H9 (cell line): ENCODE data around the gene DMAC2. TPM values are rescaled to one million over a fixed set of nuclear protein-coding genes. Genes with fewer than 3 reads are reported as not detected.

ENCODE experiments used
- DNase-seq: peaks from one replicate; pipeline ENCODE4 v3.0.0-alpha.2; 2017
- H2AFZ ChIP-seq: one replicate; pipeline ENCODE4 v1.6.1; 2013; ENCODE audit warnings: mild to moderate bottlenecking, low read length, control low read depth, moderate library complexity
- H2AK5ac ChIP-seq: 2 replicates; pipeline ENCODE4 v1.6.1; 2013; ENCODE audit warnings: low read length, control low read depth, mixed read lengths; ENCODE audit not compliant: insufficient read length
- H2BK120ac ChIP-seq: one replicate; pipeline ENCODE4 v1.6.1; 2013; ENCODE audit warnings: low read depth, mild to moderate bottlenecking, low read length, control low read depth, inconsistent platforms; ENCODE audit not compliant: poor library complexity, severe bottlenecking
- H2BK12ac ChIP-seq: 2 replicates; pipeline ENCODE4 v1.6.1; 2013; ENCODE audit warnings: low read length, control low read depth, mixed read lengths, low read depth; ENCODE audit not compliant: insufficient read length
- H2BK15ac ChIP-seq: 2 replicates; pipeline ENCODE4 v1.6.1; 2013; ENCODE audit warnings: low read depth, low read length, control low read depth
- H2BK20ac ChIP-seq: one replicate; pipeline ENCODE4 v1.6.1; 2013; ENCODE audit warnings: low read depth, mild to moderate bottlenecking, low read length, control low read depth, inconsistent platforms; ENCODE audit not compliant: poor library complexity, severe bottlenecking
- H2BK5ac ChIP-seq: 2 replicates; pipeline ENCODE4 v1.6.1; 2013; ENCODE audit warnings: low read length, control low read depth, mixed read lengths; ENCODE audit not compliant: insufficient read length
- H3K14ac ChIP-seq: 2 replicates; pipeline ENCODE4 v1.6.1; 2013; ENCODE audit warnings: low read length, control low read depth; ENCODE audit not compliant: insufficient read depth
- H3K18ac ChIP-seq: 2 replicates; pipeline ENCODE4 v1.6.1; 2013; ENCODE audit warnings: low read depth, mild to moderate bottlenecking, mixed read lengths, low read length, control low read depth; ENCODE audit not compliant: insufficient read length
- H3K23ac ChIP-seq: 2 replicates; pipeline ENCODE4 v1.6.1; 2013; ENCODE audit warnings: low read length, control low read depth, mixed read lengths, low read depth; ENCODE audit not compliant: insufficient read length
- H3K23me2 ChIP-seq: 2 replicates; pipeline ENCODE4 v1.6.1; 2013; ENCODE audit warnings: low read depth, mild to moderate bottlenecking, mixed read lengths, low read length, control low read depth; ENCODE audit not compliant: insufficient read length, poor library complexity, severe bottlenecking
- H3K27ac ChIP-seq: 2 replicates; pipeline ENCODE4 v1.5.1; 2013; ENCODE audit warnings: low read length, control low read depth, mixed read lengths, low read depth; ENCODE audit not compliant: insufficient read length
- H3K27me3 ChIP-seq: 2 replicates; pipeline ENCODE4 v1.6.1; 2013; ENCODE audit warnings: low read length, control low read depth, inconsistent platforms; ENCODE audit not compliant: insufficient read depth
- H3K4ac ChIP-seq: 2 replicates; pipeline ENCODE4 v1.6.1; 2013; ENCODE audit warnings: low read depth, mild to moderate bottlenecking, control low read depth, inconsistent platforms, low read length, moderate library complexity
- H3K4me1 ChIP-seq: 2 replicates; pipeline ENCODE4 v1.6.1; 2013; ENCODE audit warnings: low read length, control low read depth, inconsistent platforms; ENCODE audit not compliant: insufficient read depth
- H3K4me2 ChIP-seq: 2 replicates; pipeline ENCODE4 v1.6.1; 2013; ENCODE audit warnings: low read length, control low read depth, mixed read lengths; ENCODE audit not compliant: insufficient read length, insufficient read depth
- H3K56ac ChIP-seq: 2 replicates; pipeline ENCODE4 v1.6.1; 2013; ENCODE audit warnings: low read depth, mild to moderate bottlenecking, mixed read lengths, low read length, control low read depth; ENCODE audit not compliant: insufficient read length
- H3K79me1 ChIP-seq: 2 replicates; pipeline ENCODE4 v1.6.1; 2013; ENCODE audit warnings: low read depth, mild to moderate bottlenecking, moderate library complexity, low read length, control low read depth, inconsistent platforms; ENCODE audit not compliant: insufficient read depth, poor library complexity, severe bottlenecking
- H3K79me2 ChIP-seq: 2 replicates; pipeline ENCODE4 v1.6.1; 2013; ENCODE audit warnings: low read length, control low read depth, inconsistent platforms; ENCODE audit not compliant: insufficient read depth
- H3K9ac ChIP-seq: 2 replicates; pipeline ENCODE4 v1.6.1; 2013; ENCODE audit warnings: low read length, control low read depth, mixed read lengths; ENCODE audit not compliant: insufficient read length; ENCODE audit errors: extremely low read depth
- H3K9me3 ChIP-seq: one replicate; pipeline ENCODE4 v1.6.1; 2013; ENCODE audit warnings: low read depth, low read length, inconsistent platforms; ENCODE audit not compliant: control insufficient read depth
- H3T11ph ChIP-seq: one replicate; pipeline ENCODE4 v1.6.1; 2013; ENCODE audit warnings: mild to moderate bottlenecking, low read length, control low read depth, inconsistent platforms
- H4K20me1 ChIP-seq: one replicate; pipeline ENCODE4 v1.6.1; 2013; ENCODE audit not compliant: control insufficient read depth, insufficient read length, insufficient read depth
- H4K5ac ChIP-seq: 2 replicates; pipeline ENCODE4 v1.6.1; 2013; ENCODE audit warnings: low read depth, mild to moderate bottlenecking, mixed read lengths, low read length, control low read depth; ENCODE audit not compliant: insufficient read length
- H4K8ac ChIP-seq: replicated peaks from 2 replicates; pipeline ENCODE4 v1.6.1; 2013; ENCODE audit warnings: low read length, control low read depth, mixed read lengths, low read depth; ENCODE audit not compliant: insufficient read length
- H4K91ac ChIP-seq: 2 replicates; pipeline ENCODE4 v1.6.1; 2013; ENCODE audit warnings: low read depth, mild to moderate bottlenecking, moderate library complexity, mixed read lengths, low read length, control low read depth; ENCODE audit not compliant: insufficient read length
- H3K27ac Mint-ChIP-seq, 3 experiments: 2 replicates in 2 of 3; 3 replicates in 1 of 3; pipeline ENCODE4 v1.8.0; 2020 to 2021; ENCODE audit warnings: mixed read lengths in 3 of 3, mild to moderate bottlenecking in 1 of 3, moderate library complexity in 1 of 3
- H3K27me3 Mint-ChIP-seq: 2 replicates; pipeline ENCODE4 v1.8.0; 2021; ENCODE audit warnings: low read depth, mild to moderate bottlenecking, moderate library complexity, mixed read lengths
- H3K36me3 Mint-ChIP-seq, 3 experiments: 2 replicates in 2 of 3; 3 replicates in 1 of 3; pipeline ENCODE4 v1.8.0; 2020 to 2021; ENCODE audit warnings: low read depth in 3 of 3, mixed read lengths in 3 of 3; ENCODE audit not compliant: insufficient read depth in 1 of 3
- H3K4me1 Mint-ChIP-seq, 2 experiments: 2 replicates each; pipeline ENCODE4 v1.8.0; 2020; ENCODE audit warnings: mixed read lengths in 2 of 2
- H3K4me3 Mint-ChIP-seq, 2 experiments: 2 replicates in 1 of 2; 3 replicates in 1 of 2; pipeline ENCODE4 v1.8.0; 2020 to 2021; ENCODE audit warnings: mild to moderate bottlenecking in 2 of 2, mixed read lengths in 2 of 2, moderate library complexity in 1 of 2
- H3K9me3 Mint-ChIP-seq, 2 experiments: 2 replicates in 1 of 2; 3 replicates in 1 of 2; pipeline ENCODE4 v1.8.0; 2020; ENCODE audit warnings: mild to moderate bottlenecking in 2 of 2, mixed read lengths in 2 of 2, moderate library complexity in 1 of 2
- WGBS: extraction: QIAGEN DNeasy Blood & Tissue Kit; methylation state at CpG from one replicate; pipeline ENCODE4 v1.1.7; 2013; ENCODE audit warnings: missing lambda C conversion rate, low lambda C conversion rate, mixed read lengths; ENCODE audit not compliant: insufficient read length; ENCODE audit errors: extremely low coverage; 5-methylcytosine and 5-hydroxymethylcytosine counted together
- total RNA-seq: library from RNA; stranded (reverse); gene quantifications from 2 replicates; pipeline ENCODE4 v1.2.1, GENCODE V29; 2021
- TF ChIP-seq, protein P1 (sequence below): fragments of 200-600 bp; sonication (generic); conservative IDR thresholded peaks from 3 replicates; pipeline ENCODE4 v1.8.0; 2021; ENCODE audit warnings: antibody characterized with exemption, mild to moderate bottlenecking

DMAC2 gene
- total RNA-seq, 1 experiment from 2014 or later: 70.5 TPM

DNA sequence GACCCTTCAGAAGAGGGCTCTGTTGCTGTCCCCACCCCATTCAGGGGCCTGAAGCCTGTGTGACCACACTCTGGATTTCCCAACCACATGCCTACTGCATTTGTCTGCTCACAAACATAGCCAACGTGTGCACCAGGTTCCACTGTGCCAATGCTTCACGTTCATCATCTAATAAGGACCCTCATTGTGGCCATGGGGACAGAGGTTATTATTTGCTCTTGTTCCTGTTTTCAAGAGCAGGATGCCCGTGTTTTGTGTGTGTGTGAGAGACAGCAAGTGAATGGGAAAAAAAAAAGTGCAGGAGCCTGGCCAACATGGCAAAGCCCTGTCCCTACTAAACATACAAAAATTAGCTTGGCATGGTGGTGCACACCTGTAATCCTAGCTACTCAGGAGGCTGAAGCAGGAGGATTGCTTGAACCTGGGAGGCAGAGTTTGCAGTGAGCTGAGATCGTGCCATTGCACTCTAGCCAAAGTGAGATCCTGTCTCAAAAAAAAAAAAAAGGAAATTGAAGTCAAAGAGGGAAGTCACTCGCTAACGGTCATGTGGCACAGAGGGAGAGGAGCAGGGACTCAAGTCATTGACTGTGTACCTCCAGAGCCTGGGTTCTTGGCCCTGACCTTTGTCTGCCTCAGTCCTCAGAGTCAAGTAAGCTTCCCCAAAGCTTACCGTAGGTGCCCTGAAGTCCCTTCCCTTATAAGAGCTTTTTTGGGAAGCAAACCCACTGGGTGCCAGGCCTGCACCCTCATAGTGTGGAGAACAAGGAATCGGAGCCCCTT is 19.4 kb downstream of the DMAC2 start:
- H3K9me3 Mint-ChIP-seq: no peaks in the 10 kb centered on the region
- no peaks in the 10 kb centered on the region for H3K4me1 Mint-ChIP-seq
- peaks cover 14 to 50% (median 44%) of the 10 kb centered on the region in 3 experiments for H3K36me3 Mint-ChIP-seq
- no peak overlapping the region for H2BK20ac ChIP-seq
- no peak for DNase-seq
- no peak overlapping the region for H3K9ac ChIP-seq
- no peak overlapping the region for H3K56ac ChIP-seq
- no peaks in the 10 kb centered on the region; the same call in none of the 2 replicates for H3K27me3 Mint-ChIP-seq
- no peak overlapping the region for H3K4me2 ChIP-seq
- no CpG with 5 or more reads among the region's 8 CpGs for WGBS
- no peak overlapping the region for H2BK15ac ChIP-seq
- no peaks in the 10 kb centered on the region for H3K23me2 ChIP-seq
- TF ChIP-seq, protein P1, sequence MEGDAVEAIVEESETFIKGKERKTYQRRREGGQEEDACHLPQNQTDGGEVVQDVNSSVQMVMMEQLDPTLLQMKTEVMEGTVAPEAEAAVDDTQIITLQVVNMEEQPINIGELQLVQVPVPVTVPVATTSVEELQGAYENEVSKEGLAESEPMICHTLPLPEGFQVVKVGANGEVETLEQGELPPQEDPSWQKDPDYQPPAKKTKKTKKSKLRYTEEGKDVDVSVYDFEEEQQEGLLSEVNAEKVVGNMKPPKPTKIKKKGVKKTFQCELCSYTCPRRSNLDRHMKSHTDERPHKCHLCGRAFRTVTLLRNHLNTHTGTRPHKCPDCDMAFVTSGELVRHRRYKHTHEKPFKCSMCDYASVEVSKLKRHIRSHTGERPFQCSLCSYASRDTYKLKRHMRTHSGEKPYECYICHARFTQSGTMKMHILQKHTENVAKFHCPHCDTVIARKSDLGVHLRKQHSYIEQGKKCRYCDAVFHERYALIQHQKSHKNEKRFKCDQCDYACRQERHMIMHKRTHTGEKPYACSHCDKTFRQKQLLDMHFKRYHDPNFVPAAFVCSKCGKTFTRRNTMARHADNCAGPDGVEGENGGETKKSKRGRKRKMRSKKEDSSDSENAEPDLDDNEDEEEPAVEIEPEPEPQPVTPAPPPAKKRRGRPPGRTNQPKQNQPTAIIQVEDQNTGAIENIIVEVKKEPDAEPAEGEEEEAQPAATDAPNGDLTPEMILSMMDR: no peak
- H3K23ac ChIP-seq: no peak overlapping the region
- H3K4me3 Mint-ChIP-seq: no peak overlapping the region
- H4K20me1 ChIP-seq: peaks cover 2% of the 10 kb centered on the region
- no peak overlapping the region for H2BK5ac ChIP-seq
- no peak overlapping the region for H2AFZ ChIP-seq
- no peak overlapping the region for H4K5ac ChIP-seq
- no peak overlapping the region for H3K4ac ChIP-seq
- no peaks in the 10 kb centered on the region for H3K79me1 ChIP-seq
- H4K91ac ChIP-seq: no peak overlapping the region
- H2BK12ac ChIP-seq: no peak overlapping the region
- no peak overlapping the region for H3K27ac ChIP-seq
- H2BK120ac ChIP-seq: no peak overlapping the region
- no peak overlapping the region for H3K18ac ChIP-seq
- H3K4me1 ChIP-seq: no peaks in the 10 kb centered on the region
- H3K14ac ChIP-seq: no peak overlapping the region
- H3T11ph ChIP-seq: no peak overlapping the region
- H3K27ac Mint-ChIP-seq: no peak overlapping the region; a peak in 1 of 7 replicates
- no peaks in the 10 kb centered on the region for H3K27me3 ChIP-seq
- H4K8ac ChIP-seq: no peak overlapping the region
- H3K9me3 ChIP-seq: no peaks in the 10 kb centered on the region
- no peaks in the 10 kb centered on the region for H3K79me2 ChIP-seq
- H2AK5ac ChIP-seq: no peak overlapping the region
